Upper lobe of left lung (tissue), 6 donors: Measurements from ENCODE around the gene COG1. TPM values are rescaled to one million over a fixed set of nuclear protein-coding genes. Genes with fewer than 3 reads are reported as not detected.

Source experiments
- ATAC-seq, 2 donors: fragments of 200-7000 bp; cut with Tn5 transposase; one replicate each; pipeline ENCODE4 v1.9.1; 2022; ENCODE audit warnings: mild to moderate bottlenecking in 2 of 2, moderate library complexity in 2 of 2; ENCODE audit not compliant: low FRiP score in 2 of 2
- DNase-seq, 2 donors: peaks; one replicate each; pipeline ENCODE4 v3.0.0-alpha.2; 2019 to 2020
- H3K27ac ChIP-seq, 4 donors: fragments of 200-600 bp; sonication (generic); one replicate each; pipeline ENCODE4 v1.5.1; 2016 to 2019
- H3K27me3 ChIP-seq, 4 donors: fragments of 200-600 bp; sonication (generic); one replicate each; pipeline ENCODE4 v1.5.1; 2017 to 2019
- H3K36me3 ChIP-seq, 4 donors: fragments of 200-600 bp; sonication (generic); one replicate each; pipeline ENCODE4 v1.5.1; 2016 to 2019
- H3K4me1 ChIP-seq, 4 donors: fragments of 200-600 bp; sonication (generic); one replicate each; pipeline ENCODE4 v1.5.1; 2018 to 2019
- H3K4me3 ChIP-seq, 4 donors: fragments of 200-600 bp; sonication (generic); one replicate each; pipeline ENCODE4 v1.5.1; 2017 to 2019; ENCODE audit warnings: mild to moderate bottlenecking in 2 of 4, moderate library complexity in 1 of 4
- H3K9me3 ChIP-seq, 4 donors: fragments of 200-600 bp; sonication (generic); one replicate each; pipeline ENCODE4 v1.5.1; 2018 to 2019
- CTCF ChIP-seq, 6 experiments: fragments of 450-650 bp in 4 of 6; fragments of 200-600 bp in 2 of 6; sonication (generic) in 2 of 6; IDR thresholded peaks; one replicate each; pipeline ENCODE4 v1.5.1; 2016 to 2019; ENCODE audit warnings: antibody characterized with exemption in 6 of 6
- EP300 ChIP-seq, 4 donors: sonication (generic); formaldehyde crosslinking; IDR thresholded peaks; one replicate each; pipeline ENCODE4 v1.5.1; 2017; ENCODE audit warnings: antibody characterized with exemption in 4 of 4, control low read depth in 2 of 4
- POLR2A ChIP-seq, 4 donors: fragments of 450-650 bp; IDR thresholded peaks; one replicate each; pipeline ENCODE4 v1.5.1; 2016 to 2017; ENCODE audit warnings: antibody characterized with exemption in 4 of 4, mild to moderate bottlenecking in 2 of 4
- POLR2AphosphoS5 ChIP-seq, 2 donors: sonication (generic); formaldehyde crosslinking; IDR thresholded peaks; one replicate each; pipeline ENCODE4 v1.5.1; 2017; ENCODE audit warnings: antibody characterized with exemption in 2 of 2
- WGBS, 2 donors: methylation state at CpG; one replicate each; pipeline ENCODE4 v1.1.5; 2017 to 2018; 5-methylcytosine and 5-hydroxymethylcytosine counted together
- total RNA-seq, 6 donors: library from RNA; depleted of rRNA in 4 of 6; stranded (reverse); fragments of >200 nt in 4 of 6; gene quantifications; one replicate each; pipeline versions ENCODE4 v1.1.0 to v1.2.1, GENCODE V29; 2016 to 2021
- donor health status: DM: no; HTN: no; CAD: no; lungs with moderate emphysema.
- donor health status: DM: no; HTN: yes; CAD: no; lungs with severe emphysema.

COG1 gene
- total RNA-seq, 6 donors from 2014 or later = 27.7 to 75.4 (median 32.5) TPM

- no peak for ATAC-seq
- no peaks in the 10 kb centered on the region for H3K27me3 ChIP-seq
- no peaks in the 10 kb centered on the region for H3K9me3 ChIP-seq
- peaks cover 0 to 6% (median 0%) of the 10 kb centered on the region in 4 donors for H3K4me1 ChIP-seq
- no peak for DNase-seq
- H3K4me3 ChIP-seq = no peak overlapping the region
- no peak overlapping the region for H3K27ac ChIP-seq
- no peak for TF ChIP-seq POLR2A (IDR thresholded peaks at IDR 0.05)
- no peak for TF ChIP-seq POLR2AphosphoS5 (IDR thresholded peaks at IDR 0.05)
- TF ChIP-seq EP300 (IDR thresholded peaks at IDR 0.05) = no peak
- TF ChIP-seq CTCF (IDR thresholded peaks at IDR 0.05) = no peak
- WGBS, 2 donors = 75 to 80% methylated on average over 10 of the region's 10 CpGs
- H3K36me3 ChIP-seq = peaks cover 0 to 18% (median 10%) of the 10 kb centered on the region in 4 donors
Observed at GRCh38 chr17:73250851-73251640, 58.2 kb downstream of the COG1 start.

GRCh38 chr17:73251871-73252270, 59.0 kb downstream of the COG1 start:
- 79 to 84% methylated on average over 8 of the region's 8 CpGs for WGBS, 2 donors
- DNase-seq = no peak

GRCh38 chr17:73255671-73256181, 62.9 kb downstream of the COG1 start:
- Histone ChIP-seq H3K27ac (no peak overlapping the region), H3K9me3 (no peaks in the 10 kb centered on the region), H3K4me3 (no peak overlapping the region), H3K27me3 (no peaks in the 10 kb centered on the region), H3K36me3 (no peaks in the 10 kb centered on the region), H3K4me1 (peaks cover 0 to 8% (median 0%) of the 10 kb centered on the region in 4 donors)
- no peak for TF ChIP-seq POLR2A (IDR thresholded peaks at IDR 0.05)
- peak; percentile 92 to 97 (median 94) for TF ChIP-seq CTCF (IDR thresholded peaks at IDR 0.05)
- no peak for TF ChIP-seq POLR2AphosphoS5 (IDR thresholded peaks at IDR 0.05)
- no peak for TF ChIP-seq EP300 (IDR thresholded peaks at IDR 0.05)
- WGBS, 2 donors = 4 to 9% methylated on average over 6 to 8 of the region's 8 CpGs
- peak; percentile 5 to 78 for ATAC-seq
- DNase-seq = peak; percentile 52 to 84

More at GRCh38 chr17:73251871-73252270, 59.0 kb downstream of the COG1 start:
- H3K27ac ChIP-seq = no peak overlapping the region
- TF ChIP-seq POLR2A (IDR thresholded peaks at IDR 0.05) (no peak), EP300 (IDR thresholded peaks at IDR 0.05) (no peak), POLR2AphosphoS5 (IDR thresholded peaks at IDR 0.05) (no peak), CTCF (IDR thresholded peaks at IDR 0.05) (no peak)
- H3K4me1 ChIP-seq = peaks cover 0 to 8% (median 0%) of the 10 kb centered on the region in 4 donors
- no peaks in the 10 kb centered on the region for H3K9me3 ChIP-seq
- peaks cover 0 to 14% (median 6%) of the 10 kb centered on the region in 4 donors for H3K36me3 ChIP-seq
- no peaks in the 10 kb centered on the region for H3K27me3 ChIP-seq
- no peak overlapping the region for H3K4me3 ChIP-seq
- no peak for ATAC-seq

- H3K4me1 ChIP-seq = peaks cover 0 to 8% (median 0%) of the 10 kb centered on the region in 4 donors
- DNase-seq = peak in 1 of 2 donors; percentile 3
- H3K36me3 ChIP-seq = no peaks in the 10 kb centered on the region
- H3K27ac ChIP-seq = no peak overlapping the region
- WGBS, 2 donors = 100% methylated on average over 2 to 3 of the region's 3 CpGs
- no peaks in the 10 kb centered on the region for H3K27me3 ChIP-seq
- TF ChIP-seq EP300 (IDR thresholded peaks at IDR 0.05) (no peak), POLR2A (IDR thresholded peaks at IDR 0.05) (no peak), POLR2AphosphoS5 (IDR thresholded peaks at IDR 0.05) (no peak), CTCF (IDR thresholded peaks at IDR 0.05) (no peak)
- H3K9me3 ChIP-seq = no peaks in the 10 kb centered on the region
- no peak for ATAC-seq
- no peak overlapping the region for H3K4me3 ChIP-seq
Observed at GRCh38 chr17:73256220-73256619, 63.4 kb downstream of the COG1 start.
